HL-60 (cell line): Measurements from ENCODE around the gene ERC2.

Experiments used
- DNase-seq, 2 experiments: peaks; one replicate each; pipeline ENCODE4 v3.0.0-alpha.2; 2010 to 2020; ENCODE audit warnings: low read depth in 1 of 2, low spot score in 1 of 2
- H3K27ac ChIP-seq: fragments of 250-450 bp; sonication (Bioruptor Pico); replicated peaks from 2 replicates; pipeline ENCODE4 v1.5.1; 2020; ENCODE audit warnings: mild to moderate bottlenecking, moderate library complexity
- H3K27me3 ChIP-seq: fragments of 250-450 bp; sonication (Bioruptor Pico); 2 replicates; pipeline ENCODE4 v1.5.1; 2021; ENCODE audit warnings: mild to moderate bottlenecking, moderate library complexity; ENCODE audit not compliant: insufficient read depth, poor library complexity, severe bottlenecking
- H3K4me3 ChIP-seq: replicated peaks from 2 replicates; pipeline ENCODE4 v1.5.1; 2011; ENCODE audit warnings: mild to moderate bottlenecking, control low read depth, low read length; ENCODE audit not compliant: insufficient read depth
- CTCF ChIP-seq: IDR thresholded peaks from one replicate; pipeline ENCODE4 v1.5.1; 2011; ENCODE audit warnings: low read length, control low read depth, inconsistent platforms; ENCODE audit not compliant: insufficient read depth
- GABPA ChIP-seq: IDR thresholded peaks from 2 replicates; pipeline ENCODE4 v1.6.1; 2012; ENCODE audit warnings: low read depth
- POLR2AphosphoS5 ChIP-seq: IDR thresholded peaks from 2 replicates; pipeline ENCODE4 v1.6.1; 2012; ENCODE audit warnings: low read depth
- REST ChIP-seq: IDR thresholded peaks from 2 replicates; pipeline ENCODE4 v1.6.1; 2012; ENCODE audit warnings: low read depth; ENCODE audit not compliant: insufficient replicate concordance
- SPI1 ChIP-seq: IDR thresholded peaks from 2 replicates; pipeline ENCODE4 v1.6.1; 2012; ENCODE audit warnings: low read depth, mild to moderate bottlenecking, borderline replicate concordance

ERC2 gene

GRCh38 chr3:55562700-55563099 lies 905.6 kb downstream of the ERC2 start:
- H3K4me3 ChIP-seq = no peak overlapping the region
- no peak for TF ChIP-seq GABPA
- no peak for TF ChIP-seq POLR2AphosphoS5
- TF ChIP-seq CTCF = no peak
- no peak for TF ChIP-seq SPI1
- no peak for TF ChIP-seq REST
- H3K27me3 ChIP-seq = peaks cover 2% of the 10 kb centered on the region
- DNase-seq = no peak
- no peak overlapping the region for H3K27ac ChIP-seq

GRCh38 chr3:55559500-55560423 lies 908.5 kb downstream of the ERC2 start:
- Histone ChIP-seq H3K27ac (no peak overlapping the region), H3K4me3 (no peak overlapping the region), H3K27me3 (no peaks in the 10 kb centered on the region)
- TF ChIP-seq POLR2AphosphoS5 (no peak), SPI1 (no peak), CTCF (no peak), REST (no peak), GABPA (no peak)
- DNase-seq = no peak

GRCh38 chr3:55558316-55558715 lies 910.0 kb downstream of the ERC2 start:
- Histone ChIP-seq H3K27me3 (no peaks in the 10 kb centered on the region), H3K4me3 (no peak overlapping the region), H3K27ac (no peak overlapping the region)
- no peak for DNase-seq
- no peak for TF ChIP-seq POLR2AphosphoS5
- no peak for TF ChIP-seq SPI1
- no peak for TF ChIP-seq GABPA
- TF ChIP-seq CTCF = no peak
- no peak for TF ChIP-seq REST
